ENCODE results near the gene OBP2B.
"Not testable (repeated sequence)": the region's sequence is repeated elsewhere in the genome, so short reads cannot be mapped to it uniquely, and the experiment has no call there.

DNA sequence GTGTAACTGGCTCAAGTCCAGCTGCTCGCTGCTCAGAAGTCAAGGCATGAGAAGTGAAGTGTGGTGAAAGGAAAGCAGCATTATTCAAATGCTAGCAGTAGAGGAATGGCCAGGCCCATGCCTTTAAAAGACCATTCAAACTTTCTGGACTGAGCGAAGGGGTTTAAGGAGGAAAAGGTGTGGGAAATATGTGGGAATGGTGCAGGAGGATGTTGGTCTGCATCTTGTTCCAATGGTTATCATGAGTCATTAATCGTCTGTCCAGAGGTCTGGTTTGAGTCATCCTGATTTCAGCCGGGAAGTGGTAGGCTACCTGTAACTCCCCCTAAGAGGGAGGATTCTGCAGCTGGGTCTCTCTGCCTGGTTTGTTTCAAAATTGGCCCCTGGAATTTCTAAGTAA is 5.2 kb upstream of the OBP2B start:
- not testable (repeated sequence) for TF ChIP-seq HCFC1 (IDR thresholded peaks at IDR 0.05; ENCODE audit: low read depth, low read length); ARNT (IDR thresholded peaks at IDR 0.05)
- TF ChIP-seq, protein P1, sequence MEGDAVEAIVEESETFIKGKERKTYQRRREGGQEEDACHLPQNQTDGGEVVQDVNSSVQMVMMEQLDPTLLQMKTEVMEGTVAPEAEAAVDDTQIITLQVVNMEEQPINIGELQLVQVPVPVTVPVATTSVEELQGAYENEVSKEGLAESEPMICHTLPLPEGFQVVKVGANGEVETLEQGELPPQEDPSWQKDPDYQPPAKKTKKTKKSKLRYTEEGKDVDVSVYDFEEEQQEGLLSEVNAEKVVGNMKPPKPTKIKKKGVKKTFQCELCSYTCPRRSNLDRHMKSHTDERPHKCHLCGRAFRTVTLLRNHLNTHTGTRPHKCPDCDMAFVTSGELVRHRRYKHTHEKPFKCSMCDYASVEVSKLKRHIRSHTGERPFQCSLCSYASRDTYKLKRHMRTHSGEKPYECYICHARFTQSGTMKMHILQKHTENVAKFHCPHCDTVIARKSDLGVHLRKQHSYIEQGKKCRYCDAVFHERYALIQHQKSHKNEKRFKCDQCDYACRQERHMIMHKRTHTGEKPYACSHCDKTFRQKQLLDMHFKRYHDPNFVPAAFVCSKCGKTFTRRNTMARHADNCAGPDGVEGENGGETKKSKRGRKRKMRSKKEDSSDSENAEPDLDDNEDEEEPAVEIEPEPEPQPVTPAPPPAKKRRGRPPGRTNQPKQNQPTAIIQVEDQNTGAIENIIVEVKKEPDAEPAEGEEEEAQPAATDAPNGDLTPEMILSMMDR (IDR thresholded peaks at IDR 0.05 in 2 of 3, conservative IDR thresholded peaks at IDR 0.05 in 1 of 3; ENCODE audit: insufficient read depth in 2 of 3, low read depth in 1 of 3, low read length in 3 of 3), result not testable (repeated sequence)

Data from K562 (cell line).